Cardiac fibroblast (primary cell): ENCODE results near the gene CMTM7.
A peak's percentile ranks its signal among the peaks of the same experiment; 100 is the strongest.

Experiments
- DNase-seq, 2 donors: peaks; one replicate each; pipeline versions ENCODE4 v3.0.0 to v3.0.0-alpha.2; 2010; ENCODE audit warnings: low read depth in 2 of 2
- H3K4me3 ChIP-seq, 2 donors: replicated peaks in 1 of 2; 1 replicate in 1 of 2; 2 replicates in 1 of 2; pipeline ENCODE4 v1.5.1; 2011; ENCODE audit warnings: low read depth in 2 of 2, low read length in 2 of 2, mild to moderate bottlenecking in 2 of 2, moderate library complexity in 1 of 2
- CTCF ChIP-seq: IDR thresholded peaks from one replicate; pipeline ENCODE4 v1.5.1; 2011; ENCODE audit warnings: low read depth, mild to moderate bottlenecking, low read length, inconsistent platforms

CMTM7 gene

GRCh38 chr3:32405155-32405554 is 13.5 kb downstream of the CMTM7 start:
- peak in 1 of 2 donors; percentile 79 for DNase-seq
- H3K4me3 ChIP-seq, result no peak overlapping the region
- no peak for TF ChIP-seq CTCF

DNA sequence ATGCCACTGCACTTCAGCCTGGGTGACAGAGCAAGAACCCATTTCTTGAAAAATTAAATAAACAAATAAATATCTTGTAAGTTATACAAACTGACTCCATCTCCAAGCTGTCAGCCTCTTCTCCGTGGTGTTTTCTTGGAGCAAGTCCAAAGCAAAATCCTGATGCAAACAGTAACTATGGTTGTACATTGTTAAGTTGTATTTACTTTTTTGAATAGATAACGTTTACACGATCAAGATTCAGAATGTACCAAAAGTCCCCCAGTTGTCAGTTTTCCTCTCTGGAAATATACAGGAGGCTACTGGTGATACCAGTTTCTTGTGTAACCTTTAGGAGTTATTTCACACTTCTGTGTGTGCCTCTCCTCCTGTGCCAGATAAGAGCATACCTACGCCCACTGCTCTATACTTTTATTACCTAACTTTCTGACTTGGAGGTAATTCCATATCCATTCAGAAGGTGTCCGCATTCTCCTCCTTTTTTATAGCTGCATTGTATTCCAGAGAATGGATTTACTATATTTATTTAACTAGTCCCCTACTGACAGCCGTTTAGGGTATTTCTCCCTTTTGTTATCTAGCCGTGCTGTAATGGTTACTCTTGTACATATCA is 14.2 kb downstream of the CMTM7 start:
- DNase-seq, result peak in 1 of 2 donors; percentile 55
- H3K4me3 ChIP-seq, result no peak overlapping the region
- no peak for TF ChIP-seq CTCF

DNA sequence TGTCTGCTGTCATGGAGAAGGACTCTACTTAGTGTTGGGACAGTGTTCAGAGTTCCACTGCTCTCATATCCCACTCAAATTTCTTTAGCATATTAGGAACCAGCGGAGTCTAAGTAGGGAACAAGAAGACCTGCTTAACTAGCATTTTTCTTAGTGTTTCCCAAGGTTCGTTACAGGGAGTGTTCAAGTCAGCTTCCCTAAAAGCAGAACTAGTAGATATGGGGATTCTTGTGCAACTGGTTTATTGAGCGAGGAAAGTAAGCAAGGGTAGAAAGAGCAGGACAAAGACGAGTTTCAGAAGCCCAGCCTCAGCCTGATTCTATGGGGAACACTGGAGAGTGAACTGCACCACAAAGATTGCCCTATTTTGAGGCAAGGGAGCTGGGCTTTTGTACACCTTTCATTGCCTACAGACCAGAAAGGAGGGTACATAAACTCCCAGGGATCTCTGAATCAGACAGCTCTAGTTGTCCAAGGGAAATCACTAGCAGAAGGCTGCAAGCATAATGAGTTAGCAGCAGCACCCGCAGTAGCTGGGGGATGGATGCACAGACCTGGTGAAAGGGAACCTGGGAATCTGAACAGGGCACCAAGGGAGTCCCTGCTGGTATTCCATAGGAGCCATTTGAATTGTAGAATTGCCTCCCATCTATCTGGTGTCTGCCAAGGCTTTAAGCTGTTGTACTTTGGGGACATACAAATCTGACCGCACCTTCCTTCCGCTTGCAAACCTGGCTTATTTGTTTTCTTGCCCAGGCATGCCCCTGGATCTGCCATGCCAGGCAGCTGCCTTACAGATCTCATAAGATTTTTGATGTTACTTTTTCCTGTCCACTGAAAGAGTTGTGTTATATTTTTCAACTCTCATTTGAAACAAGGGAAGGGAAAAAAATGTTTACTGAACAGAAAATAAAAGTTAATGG is 15.1 kb downstream of the CMTM7 start:
- DNase-seq, result no peak

DNA sequence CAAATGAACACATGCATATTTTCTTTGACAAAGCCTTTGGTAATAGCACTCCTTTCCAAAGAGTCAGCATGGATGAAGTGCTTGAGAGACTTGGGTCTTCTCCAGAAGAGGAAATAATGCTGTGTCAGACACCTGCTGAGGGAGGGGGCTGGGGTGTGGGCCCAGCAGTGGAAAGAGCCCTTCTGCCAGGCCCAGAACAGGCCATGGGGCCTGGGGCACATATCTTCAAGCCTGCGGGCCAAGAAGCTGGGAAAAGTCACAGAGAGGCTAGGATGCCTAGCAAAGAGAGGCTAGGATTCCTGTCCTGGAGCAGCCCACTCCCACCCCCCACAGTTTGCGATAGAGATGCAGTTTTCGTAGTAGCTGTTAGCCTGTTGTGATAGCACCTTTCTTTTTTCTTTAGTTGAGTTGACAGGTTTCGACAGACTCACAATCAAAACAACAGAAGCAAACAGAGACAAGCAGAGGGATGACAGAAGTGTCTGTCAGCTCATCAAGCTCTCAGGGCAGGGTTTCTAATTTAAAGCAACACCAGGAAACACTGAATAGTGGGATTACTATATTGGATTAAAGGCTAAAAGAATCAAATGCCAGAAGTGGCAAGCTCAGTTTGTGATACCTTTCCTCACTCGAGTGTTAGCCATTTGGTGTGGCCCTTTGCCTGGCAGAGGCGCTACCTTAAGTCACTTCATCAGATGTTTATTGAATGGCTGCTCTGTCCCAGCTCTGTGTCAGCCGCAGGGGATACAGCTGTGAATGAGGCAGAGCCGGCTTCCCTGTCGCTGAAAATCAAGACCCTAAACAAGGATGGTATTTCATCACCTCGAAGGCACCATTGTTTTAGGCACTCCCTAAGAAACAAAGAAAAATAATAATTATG is 19.0 kb downstream of the CMTM7 start:
- DNase-seq, result no peak

More for the DNA sequence above, 15.1 kb downstream of the CMTM7 start:
- no peak overlapping the region for H3K4me3 ChIP-seq
- TF ChIP-seq CTCF, result no peak

DNA sequence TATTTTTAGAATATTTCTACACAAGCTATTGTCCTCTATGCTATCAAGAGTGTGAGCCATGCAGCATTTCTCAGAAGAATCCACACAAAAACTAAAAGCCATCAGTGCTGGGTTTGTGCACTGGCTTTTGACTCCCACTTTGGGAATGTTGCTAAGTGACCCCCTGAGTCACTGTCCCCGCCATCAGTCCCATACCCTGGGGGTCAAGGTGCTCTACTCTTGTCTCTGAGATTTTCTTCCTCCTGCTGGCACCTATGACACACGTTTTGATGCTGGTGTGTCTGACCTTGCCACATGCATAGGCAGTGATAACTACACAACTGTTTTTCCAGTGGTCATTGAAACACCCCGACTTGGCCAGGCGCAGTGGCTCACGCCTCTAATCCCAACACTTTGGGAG is 19.8 kb downstream of the CMTM7 start:
- no peak overlapping the region for H3K4me3 ChIP-seq
- TF ChIP-seq CTCF, result no peak
- no peak for DNase-seq

More for the DNA sequence above, 19.0 kb downstream of the CMTM7 start:
- no peak overlapping the region for H3K4me3 ChIP-seq
- TF ChIP-seq CTCF, result no peak

GRCh38 chr3:32412887-32413286 is 21.2 kb downstream of the CMTM7 start:
- no peak overlapping the region for H3K4me3 ChIP-seq
- TF ChIP-seq CTCF, result no peak
- no peak for DNase-seq
